Measurements from ENCODE around the gene MLST8.

DNA sequence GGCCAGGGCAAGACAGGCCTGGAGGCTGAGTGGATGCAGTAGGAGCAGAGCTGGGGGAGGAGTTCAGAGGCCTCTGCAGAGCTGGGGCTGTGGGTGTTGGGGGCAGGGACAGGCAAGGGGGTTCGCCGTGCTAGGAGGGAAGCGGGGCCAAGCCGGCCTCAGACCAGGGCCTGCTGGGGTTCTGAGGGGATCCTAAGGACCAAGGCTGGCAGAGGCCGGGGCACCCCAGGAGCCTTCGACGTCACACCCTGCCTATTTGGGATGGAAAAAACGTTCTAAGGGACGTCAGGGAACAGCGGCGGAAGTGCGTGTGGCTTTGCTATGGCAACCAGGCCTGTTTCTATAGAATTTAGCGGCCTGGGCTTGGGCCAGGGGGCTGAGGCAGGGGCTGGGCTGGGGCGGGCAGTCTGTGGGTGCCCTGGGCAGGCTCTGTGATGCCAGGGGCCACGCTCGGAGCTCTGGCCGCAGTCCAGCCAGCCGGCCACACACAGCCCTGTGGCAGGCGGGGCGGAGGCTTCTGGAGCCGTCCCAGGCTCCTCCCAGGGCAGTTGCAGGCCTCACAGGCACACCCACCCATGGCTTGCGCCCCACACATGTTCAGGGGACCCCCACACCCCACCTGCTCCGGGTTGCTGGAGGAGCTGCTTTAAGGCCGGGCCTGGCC lies 45.9 kb upstream of the MLST8 start:
- TF ChIP-seq EP300 (IDR thresholded peaks at IDR 0.05) (no peak), POLR2A (IDR thresholded peaks at IDR 0.05) (no peak)
- TF ChIP-seq, protein P1, sequence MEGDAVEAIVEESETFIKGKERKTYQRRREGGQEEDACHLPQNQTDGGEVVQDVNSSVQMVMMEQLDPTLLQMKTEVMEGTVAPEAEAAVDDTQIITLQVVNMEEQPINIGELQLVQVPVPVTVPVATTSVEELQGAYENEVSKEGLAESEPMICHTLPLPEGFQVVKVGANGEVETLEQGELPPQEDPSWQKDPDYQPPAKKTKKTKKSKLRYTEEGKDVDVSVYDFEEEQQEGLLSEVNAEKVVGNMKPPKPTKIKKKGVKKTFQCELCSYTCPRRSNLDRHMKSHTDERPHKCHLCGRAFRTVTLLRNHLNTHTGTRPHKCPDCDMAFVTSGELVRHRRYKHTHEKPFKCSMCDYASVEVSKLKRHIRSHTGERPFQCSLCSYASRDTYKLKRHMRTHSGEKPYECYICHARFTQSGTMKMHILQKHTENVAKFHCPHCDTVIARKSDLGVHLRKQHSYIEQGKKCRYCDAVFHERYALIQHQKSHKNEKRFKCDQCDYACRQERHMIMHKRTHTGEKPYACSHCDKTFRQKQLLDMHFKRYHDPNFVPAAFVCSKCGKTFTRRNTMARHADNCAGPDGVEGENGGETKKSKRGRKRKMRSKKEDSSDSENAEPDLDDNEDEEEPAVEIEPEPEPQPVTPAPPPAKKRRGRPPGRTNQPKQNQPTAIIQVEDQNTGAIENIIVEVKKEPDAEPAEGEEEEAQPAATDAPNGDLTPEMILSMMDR (IDR thresholded peaks at IDR 0.05): no peak

Data from ovary (tissue), 3 donors.